ENCODE data around the gene MBNL1. TPM values are rescaled to one million over a fixed set of nuclear protein-coding genes. Genes with fewer than 3 reads are reported as not detected.

MBNL1 gene
- total RNA-seq, 1 experiment from 2014 or later, result 117 TPM

DNA sequence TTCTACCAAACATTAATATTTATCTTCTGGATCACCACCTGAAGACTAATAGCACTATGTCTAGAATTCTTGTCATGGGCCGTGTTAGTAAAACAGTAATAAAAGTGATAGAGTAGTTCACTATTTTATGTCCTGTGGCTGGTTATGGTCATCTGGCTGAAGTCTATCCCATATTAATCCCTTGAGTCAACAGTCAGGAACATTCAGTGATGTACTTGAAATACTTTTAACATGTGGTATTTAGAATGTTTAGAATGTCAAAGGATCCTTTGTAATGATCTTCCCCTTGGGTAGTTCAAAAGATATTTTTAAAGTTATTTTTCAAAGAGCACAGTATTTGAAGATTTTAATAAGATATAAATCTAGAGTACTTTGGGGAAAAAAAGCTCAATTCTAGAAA, 117.0 kb downstream of the MBNL1 start:
- Histone ChIP-seq H3K9me3 (ENCODE audit: low read depth, low read length, poor library complexity, severe bottlenecking) (no peaks in the 10 kb centered on the region), H3K4me1 (ENCODE audit: insufficient read depth, low read length, poor library complexity, severe bottlenecking) (peaks cover 35% of the 10 kb centered on the region), H3K4me3 (ENCODE audit: low read depth, low read length, poor library complexity, severe bottlenecking) (no peak overlapping the region), H3K36me3 (ENCODE audit: insufficient read depth, low read length, poor library complexity, severe bottlenecking) (no peaks in the 10 kb centered on the region), H3K27me3 (replicated peaks; ENCODE audit: insufficient read depth, low read depth, low read length, poor library complexity) (no peaks in the 10 kb centered on the region), H3K27ac (ENCODE audit: low read depth, low read length, poor library complexity, severe bottlenecking) (no peak overlapping the region)
- POLR2A ChIA-PET (ENCODE audit: low non-redundant PET), result no interaction called here
- BruUV-seq (replicated peaks), result no TSS peak
- no peak for DNase-seq (ENCODE audit: low spot score)
- CTCF ChIA-PET, result no interaction called here
- TF ChIP-seq, protein P1, sequence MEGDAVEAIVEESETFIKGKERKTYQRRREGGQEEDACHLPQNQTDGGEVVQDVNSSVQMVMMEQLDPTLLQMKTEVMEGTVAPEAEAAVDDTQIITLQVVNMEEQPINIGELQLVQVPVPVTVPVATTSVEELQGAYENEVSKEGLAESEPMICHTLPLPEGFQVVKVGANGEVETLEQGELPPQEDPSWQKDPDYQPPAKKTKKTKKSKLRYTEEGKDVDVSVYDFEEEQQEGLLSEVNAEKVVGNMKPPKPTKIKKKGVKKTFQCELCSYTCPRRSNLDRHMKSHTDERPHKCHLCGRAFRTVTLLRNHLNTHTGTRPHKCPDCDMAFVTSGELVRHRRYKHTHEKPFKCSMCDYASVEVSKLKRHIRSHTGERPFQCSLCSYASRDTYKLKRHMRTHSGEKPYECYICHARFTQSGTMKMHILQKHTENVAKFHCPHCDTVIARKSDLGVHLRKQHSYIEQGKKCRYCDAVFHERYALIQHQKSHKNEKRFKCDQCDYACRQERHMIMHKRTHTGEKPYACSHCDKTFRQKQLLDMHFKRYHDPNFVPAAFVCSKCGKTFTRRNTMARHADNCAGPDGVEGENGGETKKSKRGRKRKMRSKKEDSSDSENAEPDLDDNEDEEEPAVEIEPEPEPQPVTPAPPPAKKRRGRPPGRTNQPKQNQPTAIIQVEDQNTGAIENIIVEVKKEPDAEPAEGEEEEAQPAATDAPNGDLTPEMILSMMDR (conservative IDR thresholded peaks at IDR 0.05; ENCODE audit: low read depth, low read length), result no peak
- no peak for TF ChIP-seq EZH2 (IDR thresholded peaks at IDR 0.05; ENCODE audit: borderline replicate concordance, low read depth, low read length, poor library complexity, severe bottlenecking)
- intact Hi-C loops (cut with micrococcal nuclease; ENCODE audit: unreplicated experiment), result no loop called here

GRCh38 chr3:152386208-152386607, 117.5 kb downstream of the MBNL1 start:
- intact Hi-C loops (cut with micrococcal nuclease; ENCODE audit: unreplicated experiment), result no loop called here
- POLR2A ChIA-PET (ENCODE audit: low non-redundant PET), result no interaction called here
- no peak overlapping the region for H3K4me3 ChIP-seq (ENCODE audit: low read depth, low read length, poor library complexity, severe bottlenecking)
- CTCF ChIA-PET, result no interaction called here
- H3K4me1 ChIP-seq (ENCODE audit: insufficient read depth, low read length, poor library complexity, severe bottlenecking), result peaks cover 31% of the 10 kb centered on the region
- H3K36me3 ChIP-seq (ENCODE audit: insufficient read depth, low read length, poor library complexity, severe bottlenecking), result no peaks in the 10 kb centered on the region
- no peaks in the 10 kb centered on the region for H3K27me3 ChIP-seq (replicated peaks; ENCODE audit: insufficient read depth, low read depth, low read length, poor library complexity)
- DNase-seq (ENCODE audit: low spot score), result no peak
- TF ChIP-seq EZH2 (IDR thresholded peaks at IDR 0.05; ENCODE audit: borderline replicate concordance, low read depth, low read length, poor library complexity, severe bottlenecking), result no peak
- TF ChIP-seq, protein P1 (conservative IDR thresholded peaks at IDR 0.05; ENCODE audit: low read depth, low read length), result no peak
- H3K27ac ChIP-seq (ENCODE audit: low read depth, low read length, poor library complexity, severe bottlenecking), result no peak overlapping the region
- BruUV-seq (replicated peaks), result no TSS peak
- H3K9me3 ChIP-seq (ENCODE audit: low read depth, low read length, poor library complexity, severe bottlenecking), result no peaks in the 10 kb centered on the region

GRCh38 chr3:152388631-152389030, 119.9 kb downstream of the MBNL1 start:
- no peak overlapping the region for H3K27ac ChIP-seq (ENCODE audit: low read depth, low read length, poor library complexity, severe bottlenecking)
- TF ChIP-seq, protein P1 (conservative IDR thresholded peaks at IDR 0.05; ENCODE audit: low read depth, low read length), result no peak
- TF ChIP-seq EZH2 (IDR thresholded peaks at IDR 0.05; ENCODE audit: borderline replicate concordance, low read depth, low read length, poor library complexity, severe bottlenecking), result no peak
- no peaks in the 10 kb centered on the region for H3K36me3 ChIP-seq (ENCODE audit: insufficient read depth, low read length, poor library complexity, severe bottlenecking)
- no peaks in the 10 kb centered on the region for H3K27me3 ChIP-seq (replicated peaks; ENCODE audit: insufficient read depth, low read depth, low read length, poor library complexity)
- POLR2A ChIA-PET (ENCODE audit: low non-redundant PET), result no interaction called here
- BruUV-seq (replicated peaks), result no TSS peak
- DNase-seq (ENCODE audit: low spot score), result no peak
- H3K4me3 ChIP-seq (ENCODE audit: low read depth, low read length, poor library complexity, severe bottlenecking), result no peak overlapping the region
- intact Hi-C loops (cut with micrococcal nuclease; ENCODE audit: unreplicated experiment), result no loop called here
- H3K4me1 ChIP-seq (ENCODE audit: insufficient read depth, low read length, poor library complexity, severe bottlenecking), result peaks cover 29% of the 10 kb centered on the region
- CTCF ChIA-PET, result no interaction called here
- no peaks in the 10 kb centered on the region for H3K9me3 ChIP-seq (ENCODE audit: low read depth, low read length, poor library complexity, severe bottlenecking)
